H1 (cell line): ENCODE data around the gene RAP1B. TPM values are rescaled to one million over a fixed set of nuclear protein-coding genes. Genes with fewer than 3 reads are reported as not detected.

Source experiments
- CTCF ChIA-PET: fragments of 300-600 bp; sonication (Branson Sonifier 250); formaldehyde crosslinking; loops from one replicate; lab custom pipeline; 2021; ENCODE audit not compliant: partially characterized antibody; lab: Charles Lee
- POLR2A ChIA-PET: fragments of 300-600 bp; sonication (Branson Sonifier 250); formaldehyde crosslinking; loops from one replicate; lab custom pipeline; 2021; ENCODE audit warnings: inconsistent platforms; ENCODE audit not compliant: partially characterized antibody; lab: Charles Lee
- DNase-seq, 2 experiments: peaks; one replicate each; pipeline versions ENCODE4 v3.0.0 to v3.0.0-alpha.2; 2010 to 2022; ENCODE audit warnings: low spot score in 2 of 2, low read depth in 1 of 2, mixed read lengths in 1 of 2
- FAIRE-seq: peaks from 2 replicates; lab custom pipeline; 2011; peaks lifted over from hg19 to GRCh38; lab: Jason Lieb, UNC
- H2AFZ ChIP-seq: 2 replicates; pipeline ENCODE4 v1.8.1; 2012; ENCODE audit warnings: low read length, inconsistent platforms
- H2AK5ac ChIP-seq: 2 replicates; pipeline ENCODE4 v1.6.1; 2013; ENCODE audit warnings: low read depth, low read length
- H2BK120ac ChIP-seq: replicated peaks from 2 replicates; pipeline ENCODE3; 2013; ENCODE audit warnings: low read depth, low read length, inconsistent platforms
- H2BK12ac ChIP-seq: 2 replicates; pipeline ENCODE4 v1.6.1; 2013; ENCODE audit warnings: low read depth, low read length
- H2BK15ac ChIP-seq: 2 replicates; pipeline ENCODE4 v1.6.1; 2013; ENCODE audit warnings: low read length
- H2BK20ac ChIP-seq: 2 replicates; pipeline ENCODE4 v1.6.1; 2013; ENCODE audit warnings: low read length
- H2BK5ac ChIP-seq: 2 replicates; pipeline ENCODE4 v1.6.1; 2013; ENCODE audit warnings: low read depth, low read length
- H3K14ac ChIP-seq: 2 replicates; pipeline ENCODE4 v1.6.1; 2013; ENCODE audit warnings: inconsistent platforms; ENCODE audit not compliant: insufficient read length
- H3K18ac ChIP-seq: 2 replicates; pipeline ENCODE4 v1.6.1; 2013; ENCODE audit warnings: low read length; ENCODE audit errors: extremely low read depth
- H3K23ac ChIP-seq: 2 replicates; pipeline ENCODE4 v1.6.1; 2013; ENCODE audit warnings: inconsistent platforms; ENCODE audit not compliant: insufficient read length
- H3K23me2 ChIP-seq: 2 replicates; pipeline ENCODE4 v1.6.1; 2013; ENCODE audit warnings: low read depth, low read length
- H3K27ac ChIP-seq: 2 replicates; pipeline ENCODE4 v1.6.1; 2011; ENCODE audit warnings: low read depth, low read length, inconsistent platforms
- H3K27me3 ChIP-seq, 4 experiments: replicated peaks in 1 of 4; 1 replicate in 1 of 4; 2 replicates in 3 of 4; pipeline versions ENCODE4 v1.6.1 to v1.8.1; 2011 to 2013; ENCODE audit warnings: low read length in 3 of 4, mild to moderate bottlenecking in 3 of 4, inconsistent platforms in 2 of 4, mixed read lengths in 2 of 4, moderate library complexity in 1 of 4; ENCODE audit not compliant: control insufficient read depth in 3 of 4, insufficient read depth in 3 of 4; ENCODE audit errors: extremely low read depth in 1 of 4
- H3K36me3 ChIP-seq, 4 experiments: 2 replicates each; pipeline versions ENCODE4 v1.6.1 to v1.8.1; 2011 to 2013; ENCODE audit warnings: mild to moderate bottlenecking in 4 of 4, low read length in 3 of 4, moderate library complexity in 2 of 4, control low read depth in 1 of 4, inconsistent platforms in 1 of 4; ENCODE audit not compliant: insufficient read depth in 4 of 4, control insufficient read depth in 2 of 4
- H3K4ac ChIP-seq: replicated peaks from 2 replicates; pipeline ENCODE3; 2013; ENCODE audit warnings: low read length, low read depth, mixed read lengths, inconsistent platforms; ENCODE audit not compliant: insufficient read length
- H3K4me1 ChIP-seq, 4 experiments: replicated peaks in 1 of 4; 1 replicate in 1 of 4; 2 replicates in 3 of 4; pipeline versions ENCODE4 v1.6.1 to v1.8.1; 2011 to 2013; ENCODE audit warnings: low read length in 3 of 4, inconsistent platforms in 2 of 4, mixed read lengths in 1 of 4; ENCODE audit not compliant: insufficient read depth in 4 of 4, control insufficient read depth in 3 of 4
- H3K4me2 ChIP-seq, 2 experiments: 2 replicates each; pipeline versions ENCODE4 v1.6.1 to v1.8.1; 2011 to 2013; ENCODE audit warnings: low read depth in 2 of 2, low read length in 2 of 2, control low read depth in 1 of 2, inconsistent platforms in 1 of 2, mild to moderate bottlenecking in 1 of 2; ENCODE audit not compliant: insufficient read depth in 1 of 2
- H3K4me3 ChIP-seq, 4 experiments: fragments of 200-600, 300-600 bp in 1 of 4; sonication (generic), shearing (Covaris generic), sonication (Bioruptor Twin) in 1 of 4; 2 replicates each; pipeline versions ENCODE4 v1.5.1 to v1.8.1; 2011 to 2016; ENCODE audit warnings: low read length in 4 of 4, low read depth in 3 of 4, control low read depth in 2 of 4, inconsistent platforms in 2 of 4, mild to moderate bottlenecking in 2 of 4, mixed read lengths in 1 of 4, moderate library complexity in 1 of 4; ENCODE audit not compliant: insufficient read depth in 2 of 4; ENCODE audit errors: extremely low read depth in 1 of 4
- H3K56ac ChIP-seq: replicated peaks from 2 replicates; pipeline ENCODE3; 2013; ENCODE audit warnings: low read depth, mild to moderate bottlenecking, mixed read lengths, low read length, inconsistent platforms; ENCODE audit not compliant: insufficient read length
- H3K79me1 ChIP-seq: 2 replicates; pipeline ENCODE4 v1.6.1; 2013; ENCODE audit warnings: low read depth, low read length, control low read depth
- H3K79me2 ChIP-seq, 2 experiments: 2 replicates each; pipeline versions ENCODE4 v1.6.1 to v1.8.1; 2012 to 2013; ENCODE audit warnings: low read length in 2 of 2, mild to moderate bottlenecking in 2 of 2, inconsistent platforms in 1 of 2; ENCODE audit not compliant: insufficient read depth in 2 of 2, control insufficient read depth in 1 of 2
- H3K9ac ChIP-seq, 4 experiments: replicated peaks in 1 of 4; 1 replicate in 1 of 4; 2 replicates in 3 of 4; pipeline versions ENCODE4 v1.6.1 to v1.8.1; 2011 to 2013; ENCODE audit warnings: low read depth in 3 of 4, low read length in 3 of 4, control low read depth in 2 of 4, mild to moderate bottlenecking in 2 of 4, moderate library complexity in 2 of 4, inconsistent platforms in 1 of 4; ENCODE audit errors: extremely low read depth in 1 of 4
- H3K9me3 ChIP-seq, 2 experiments: 2 replicates each; pipeline versions ENCODE4 v1.6.1 to v1.8.1; 2012 to 2013; ENCODE audit warnings: mild to moderate bottlenecking in 2 of 2, moderate library complexity in 2 of 2, control low read depth in 1 of 2, inconsistent platforms in 1 of 2, low read depth in 1 of 2, low read length in 1 of 2, mixed read lengths in 1 of 2; ENCODE audit not compliant: insufficient read depth in 2 of 2
- H4K20me1 ChIP-seq, 2 experiments: replicated peaks in 1 of 2; 2 replicates each; pipeline versions ENCODE3 to v1.8.1; 2011 to 2013; ENCODE audit warnings: inconsistent platforms in 2 of 2, low read length in 2 of 2, mild to moderate bottlenecking in 1 of 2; ENCODE audit not compliant: insufficient read depth in 2 of 2, control insufficient read depth in 1 of 2
- H4K5ac ChIP-seq: 2 replicates; pipeline ENCODE4 v1.6.1; 2013; ENCODE audit warnings: low read length, low read depth, mixed read lengths, inconsistent platforms; ENCODE audit not compliant: insufficient read length
- H4K8ac ChIP-seq: 2 replicates; pipeline ENCODE4 v1.8.0; 2013; ENCODE audit warnings: mild to moderate bottlenecking, moderate library complexity, low read length, inconsistent platforms; ENCODE audit not compliant: insufficient read depth; ENCODE audit errors: extremely low read depth
- H4K91ac ChIP-seq: replicated peaks from 2 replicates; pipeline ENCODE3; 2013; ENCODE audit warnings: low read length, mixed read lengths, inconsistent platforms; ENCODE audit not compliant: insufficient read length
- BACH1 ChIP-seq: IDR thresholded peaks from 2 replicates; pipeline ENCODE4 v1.6.1; 2012; ENCODE audit warnings: low read length, improper control_type of control experiment
- EZH2 ChIP-seq: fragments of 200-600 bp; sonication (generic); IDR thresholded peaks from 2 replicates; pipeline ENCODE4 v1.7.1; 2012; ENCODE audit warnings: low read depth, mild to moderate bottlenecking, moderate library complexity, low read length, inconsistent platforms; ENCODE audit not compliant: severe bottlenecking
- HDAC6 ChIP-seq: IDR thresholded peaks from one replicate; pipeline ENCODE4 v1.7.1; 2012; ENCODE audit warnings: low read depth, mild to moderate bottlenecking, inconsistent platforms, low read length, moderate library complexity
- RFX5 ChIP-seq: IDR thresholded peaks from 2 replicates; pipeline ENCODE4 v1.6.1; 2011; ENCODE audit warnings: low read depth, low read length, improper control_type of control experiment, borderline replicate concordance
- SUZ12 ChIP-seq: fragments of 200-600 bp; sonication (generic); IDR thresholded peaks from 2 replicates; pipeline ENCODE4 v1.6.1; 2012; ENCODE audit warnings: mild to moderate bottlenecking, inconsistent platforms, low read length, moderate library complexity, mixed read lengths
- TCF12 ChIP-seq: IDR thresholded peaks from 2 replicates; pipeline ENCODE4 v1.6.1; 2011; ENCODE audit warnings: low read depth, mild to moderate bottlenecking, low read length
- polyA plus RNA-seq, 7 experiments: library from polyadenylated mRNA; depleted of rRNA in 3 of 7; stranded (reverse) in 5 of 7; unstranded in 2 of 7; fragments of >200 nt in 5 of 7; fragments of 200-250 nt in 2 of 7; gene quantifications; 1 replicate in 5 of 7; 2 replicates in 1 of 7; 4 replicates in 1 of 7; pipeline versions ENCODE4 v1.2.1 to v1.2.3, GENCODE V29; 2011 to 2013; ENCODE audit warnings: missing spikeins in 2 of 7, mixed read lengths in 2 of 7
- total RNA-seq: library from RNA; stranded (reverse); fragmentation: NEBNext Ultra II Directional; extraction: Animal tissue kit (Norgen Biotek cat#: 25700); gene quantifications from 2 replicates; pipeline ENCODE4 v1.2.1, GENCODE V29; 2021
- TF ChIP-seq, protein P1 (sequence below): IDR thresholded peaks from 2 replicates; pipeline ENCODE4 v1.6.1; 2012; ENCODE audit warnings: inconsistent platforms

RAP1B gene
- total and polyA plus RNA-seq, 2 of the 8 experiments (the other 6 are each of a cell fraction or from before 2014, with no cell fraction given): 61.4 to 112 TPM

DNA sequence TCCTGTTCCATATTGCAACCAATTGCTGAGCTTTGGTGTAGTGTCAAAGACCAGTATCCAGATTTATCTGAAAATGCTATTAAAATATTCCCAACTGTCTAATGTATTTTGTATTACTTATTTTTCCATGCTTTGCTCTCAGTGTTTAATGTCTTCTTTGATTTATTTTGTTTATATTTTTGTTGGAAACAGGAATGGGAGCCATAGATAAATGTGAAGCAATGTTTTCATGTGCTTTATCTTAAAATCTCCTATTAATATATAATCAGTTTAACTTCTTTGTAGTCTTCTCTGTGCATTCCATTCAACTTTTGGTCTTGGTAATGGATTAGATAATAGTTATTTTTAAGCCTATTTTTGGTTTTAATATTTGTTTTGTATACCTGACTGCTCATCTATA, 8.8 kb downstream of the RAP1B start:
- Histone ChIP-seq H3K23ac (no peak overlapping the region), H3K4me3 (no peak overlapping the region), H2BK20ac (no peak overlapping the region), H3K18ac (no peak overlapping the region), H2BK5ac (no peak overlapping the region), H4K91ac (no peak overlapping the region), H2AK5ac (no peak overlapping the region), H3K79me1 (no peaks in the 10 kb centered on the region), H3K56ac (no peak overlapping the region), H3K14ac (no peak overlapping the region), H3K4ac (no peak overlapping the region), H3K4me2 (no peak overlapping the region), H3K23me2 (no peaks in the 10 kb centered on the region), H3K4me1 (peaks cover 0 to 4% (median 1%) of the 10 kb centered on the region in 4 experiments; a peak in 5 of 7 replicates), H4K5ac (no peak overlapping the region), H2BK12ac (no peak overlapping the region), H2BK120ac (no peak overlapping the region), H4K8ac (no peak overlapping the region)
- DNase-seq: no peak
- FAIRE-seq: no peak
- TF ChIP-seq EZH2: no peak
- no peak for TF ChIP-seq TCF12
- TF ChIP-seq SUZ12: no peak
- TF ChIP-seq HDAC6: no peak
- no peak for TF ChIP-seq BACH1
- TF ChIP-seq RFX5: no peak
- TF ChIP-seq, protein P1, sequence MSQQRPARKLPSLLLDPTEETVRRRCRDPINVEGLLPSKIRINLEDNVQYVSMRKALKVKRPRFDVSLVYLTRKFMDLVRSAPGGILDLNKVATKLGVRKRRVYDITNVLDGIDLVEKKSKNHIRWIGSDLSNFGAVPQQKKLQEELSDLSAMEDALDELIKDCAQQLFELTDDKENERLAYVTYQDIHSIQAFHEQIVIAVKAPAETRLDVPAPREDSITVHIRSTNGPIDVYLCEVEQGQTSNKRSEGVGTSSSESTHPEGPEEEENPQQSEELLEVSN: no peak
- TF ChIP-seq, all 59 proteins: peak for 0
- no peaks in the 10 kb centered on the region for H3K9me3 ChIP-seq
- peaks cover 3 to 12% of the 10 kb centered on the region in 2 experiments for H4K20me1 ChIP-seq
- no peak overlapping the region for H3K27ac ChIP-seq
- H3K36me3 ChIP-seq: peaks cover 0 to under 1% (median 0%) of the 10 kb centered on the region in 4 experiments; a peak in 1 of 8 replicates
- H2AFZ ChIP-seq: no peak overlapping the region
- no peak overlapping the region for H2BK15ac ChIP-seq
- H3K9ac ChIP-seq: no peak overlapping the region
- CTCF ChIA-PET: interaction anchor here (0.6 to 0.7 kb wide), 2 partner anchors 35 to 397 kb away, joined by 3 read pairs; no protein-coding TSS in a partner anchor
- peaks cover 0 to 100% of the 10 kb centered on the region in 2 experiments; a peak in 3 of 4 replicates for H3K79me2 ChIP-seq
- POLR2A ChIA-PET: interaction anchor here (0.9 kb wide), 1 partner anchor 16 kb away, joined by 3 read pairs; no protein-coding TSS in a partner anchor
- H3K27me3 ChIP-seq: no peaks in the 10 kb centered on the region
